Esophagus muscularis mucosa (tissue), 4 donors: ENCODE results near the gene ADAMTS19. TPM values are rescaled to one million over a fixed set of nuclear protein-coding genes. Genes with fewer than 3 reads are reported as not detected.

Experiments
- DNase-seq: peaks from one replicate; pipeline ENCODE4 v3.0.0-alpha.2; 2017; ENCODE audit errors: extremely low spot score
- H3K27ac ChIP-seq, 4 donors: fragments of 200-600 bp; sonication (generic); replicated peaks in 1 of 4; 1 replicate in 3 of 4; 2 replicates in 1 of 4; pipeline ENCODE4 v1.5.1; 2016 to 2019; ENCODE audit warnings: mild to moderate bottlenecking in 1 of 4
- H3K27me3 ChIP-seq, 4 donors: fragments of 200-600 bp; sonication (generic); one replicate each; pipeline versions ENCODE4 v1.5.1 to v1.6.0; 2016 to 2019
- H3K36me3 ChIP-seq, 4 donors: fragments of 200-600 bp; sonication (generic); one replicate each; pipeline ENCODE4 v1.5.1; 2016 to 2019
- H3K4me1 ChIP-seq, 4 donors: fragments of 200-600 bp; sonication (generic); one replicate each; pipeline ENCODE4 v1.5.1; 2016 to 2019
- H3K4me3 ChIP-seq, 4 donors: fragments of 200-600 bp; sonication (generic); 1 replicate in 2 of 4; 2 replicates in 2 of 4; pipeline ENCODE4 v1.5.1; 2016 to 2019; ENCODE audit warnings: mild to moderate bottlenecking in 4 of 4, moderate library complexity in 1 of 4
- H3K9me3 ChIP-seq, 4 donors: fragments of 200-600 bp; sonication (generic); 1 replicate in 3 of 4; 2 replicates in 1 of 4; pipeline ENCODE4 v1.5.1; 2016 to 2019
- EP300 ChIP-seq: sonication (generic); formaldehyde crosslinking; IDR thresholded peaks from one replicate; pipeline ENCODE4 v1.6.1; 2017; ENCODE audit warnings: antibody characterized with exemption
- POLR2A ChIP-seq: fragments of 450-650 bp; IDR thresholded peaks from one replicate; pipeline ENCODE4 v1.6.1; 2017; ENCODE audit warnings: antibody characterized with exemption, moderate library complexity, mild to moderate bottlenecking, low read depth
- POLR2AphosphoS5 ChIP-seq, 2 donors: sonication (generic); formaldehyde crosslinking; IDR thresholded peaks; one replicate each; pipeline ENCODE4 v1.6.1; 2017; ENCODE audit warnings: antibody characterized with exemption in 2 of 2
- WGBS: methylation state at CpG from one replicate; pipeline ENCODE4 v1.1.5; 2018; 5-methylcytosine and 5-hydroxymethylcytosine counted together
- intact Hi-C: fragments of 100-400 bp; cut with DNase I; formaldehyde crosslinking; loops from one replicate; pipeline ENCODE4 v1.15.1; 2023
- total RNA-seq, 4 donors: library from RNA; depleted of rRNA; stranded (reverse); fragments of >200 nt; gene quantifications; one replicate each; pipeline versions ENCODE4 v1.1.0 to v1.2.1, GENCODE V29; 2016
- TF ChIP-seq, protein P1 (sequence below), 3 experiments: fragments of 200-600 bp in 2 of 3; fragments of 450-650 bp in 1 of 3; sonication (generic) in 2 of 3; IDR thresholded peaks; one replicate each; pipeline ENCODE4 v1.5.1; 2017 to 2019; ENCODE audit warnings: antibody characterized with exemption in 3 of 3, mild to moderate bottlenecking in 2 of 3, moderate library complexity in 1 of 3

The ADAMTS19 gene
- total RNA-seq, 4 donors from 2014 or later = 8.5 to 23.4 (median 10.9) TPM

DNA sequence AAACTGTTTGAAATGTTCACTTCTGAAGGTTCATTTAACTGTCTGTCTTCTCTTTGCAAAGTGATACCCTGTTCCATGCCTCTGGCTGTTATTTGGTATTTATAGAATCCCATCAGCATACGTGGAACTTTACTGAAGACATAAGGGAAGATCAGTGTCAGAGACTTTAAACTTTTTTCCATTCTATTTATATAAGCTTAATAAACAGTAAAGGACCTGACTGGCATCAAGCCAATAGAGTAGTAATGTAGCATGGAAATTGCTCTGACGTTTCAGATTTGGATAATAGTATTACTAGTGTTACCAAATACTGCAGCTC, 192.9 kb downstream of the ADAMTS19 start:
- intact Hi-C loops = no loop called here
- TF ChIP-seq EP300 (no peak), POLR2AphosphoS5 (IDR thresholded peaks at IDR 0.05) (no peak), POLR2A (no peak)
- TF ChIP-seq, protein P1, sequence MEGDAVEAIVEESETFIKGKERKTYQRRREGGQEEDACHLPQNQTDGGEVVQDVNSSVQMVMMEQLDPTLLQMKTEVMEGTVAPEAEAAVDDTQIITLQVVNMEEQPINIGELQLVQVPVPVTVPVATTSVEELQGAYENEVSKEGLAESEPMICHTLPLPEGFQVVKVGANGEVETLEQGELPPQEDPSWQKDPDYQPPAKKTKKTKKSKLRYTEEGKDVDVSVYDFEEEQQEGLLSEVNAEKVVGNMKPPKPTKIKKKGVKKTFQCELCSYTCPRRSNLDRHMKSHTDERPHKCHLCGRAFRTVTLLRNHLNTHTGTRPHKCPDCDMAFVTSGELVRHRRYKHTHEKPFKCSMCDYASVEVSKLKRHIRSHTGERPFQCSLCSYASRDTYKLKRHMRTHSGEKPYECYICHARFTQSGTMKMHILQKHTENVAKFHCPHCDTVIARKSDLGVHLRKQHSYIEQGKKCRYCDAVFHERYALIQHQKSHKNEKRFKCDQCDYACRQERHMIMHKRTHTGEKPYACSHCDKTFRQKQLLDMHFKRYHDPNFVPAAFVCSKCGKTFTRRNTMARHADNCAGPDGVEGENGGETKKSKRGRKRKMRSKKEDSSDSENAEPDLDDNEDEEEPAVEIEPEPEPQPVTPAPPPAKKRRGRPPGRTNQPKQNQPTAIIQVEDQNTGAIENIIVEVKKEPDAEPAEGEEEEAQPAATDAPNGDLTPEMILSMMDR (IDR thresholded peaks at IDR 0.05) = no peak
- Histone ChIP-seq H3K27me3 (no peaks in the 10 kb centered on the region), H3K4me1 (peaks cover 0 to 15% (median 12%) of the 10 kb centered on the region in 4 donors), H3K27ac (no peak overlapping the region), H3K36me3 (no peaks in the 10 kb centered on the region), H3K4me3 (no peak overlapping the region), H3K9me3 (no peaks in the 10 kb centered on the region)
- DNase-seq = no peak
- 9% methylated on average over 2 of the region's 2 CpGs for WGBS

GRCh38 chr5:129653442-129653841, 193.3 kb downstream of the ADAMTS19 start:
- 75% methylated on average over 4 of the region's 4 CpGs for WGBS
- H3K4me1 ChIP-seq = peaks cover 0 to 15% (median 12%) of the 10 kb centered on the region in 4 donors
- H3K36me3 ChIP-seq = no peaks in the 10 kb centered on the region
- H3K4me3 ChIP-seq = no peak overlapping the region
- H3K27me3 ChIP-seq = no peaks in the 10 kb centered on the region
- no peak for DNase-seq
- H3K9me3 ChIP-seq = no peaks in the 10 kb centered on the region
- no peak overlapping the region for H3K27ac ChIP-seq
- intact Hi-C loops = no loop called here
- TF ChIP-seq POLR2A (no peak), POLR2AphosphoS5 (IDR thresholded peaks at IDR 0.05) (no peak), EP300 (no peak)
- TF ChIP-seq, protein P1 (IDR thresholded peaks at IDR 0.05) = no peak

DNA sequence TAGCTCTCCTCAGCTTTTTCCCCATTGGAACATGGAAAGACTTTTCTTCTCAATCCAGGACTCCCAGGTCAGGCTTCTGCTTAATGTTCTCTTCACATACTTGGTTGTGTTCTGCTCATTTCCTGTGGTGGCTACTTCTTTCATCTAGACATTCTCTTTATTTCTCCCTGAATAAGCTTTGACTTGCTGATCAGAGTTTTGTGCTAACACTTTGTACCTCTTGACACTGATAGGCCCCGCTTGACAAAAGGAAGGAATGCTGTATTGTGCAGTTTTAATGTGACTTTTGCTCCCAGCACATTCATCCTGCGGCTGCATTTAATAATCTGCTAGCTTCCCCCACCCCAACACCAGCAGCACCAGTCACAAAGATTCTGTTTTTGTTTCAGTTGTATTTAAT, 196.9 kb downstream of the ADAMTS19 start:
- Histone ChIP-seq H3K9me3 (no peaks in the 10 kb centered on the region), H3K4me3 (no peak overlapping the region), H3K36me3 (no peaks in the 10 kb centered on the region), H3K4me1 (peaks cover 0 to 15% (median 11%) of the 10 kb centered on the region in 4 donors), H3K27ac (no peak overlapping the region), H3K27me3 (no peaks in the 10 kb centered on the region)
- no peak for DNase-seq
- no peak for TF ChIP-seq EP300
- TF ChIP-seq, protein P1 (IDR thresholded peaks at IDR 0.05) = no peak
- no peak for TF ChIP-seq POLR2AphosphoS5 (IDR thresholded peaks at IDR 0.05)
- no peak for TF ChIP-seq POLR2A
- intact Hi-C loops = no loop called here
- 85% methylated on average over 2 of the region's 2 CpGs for WGBS

DNA sequence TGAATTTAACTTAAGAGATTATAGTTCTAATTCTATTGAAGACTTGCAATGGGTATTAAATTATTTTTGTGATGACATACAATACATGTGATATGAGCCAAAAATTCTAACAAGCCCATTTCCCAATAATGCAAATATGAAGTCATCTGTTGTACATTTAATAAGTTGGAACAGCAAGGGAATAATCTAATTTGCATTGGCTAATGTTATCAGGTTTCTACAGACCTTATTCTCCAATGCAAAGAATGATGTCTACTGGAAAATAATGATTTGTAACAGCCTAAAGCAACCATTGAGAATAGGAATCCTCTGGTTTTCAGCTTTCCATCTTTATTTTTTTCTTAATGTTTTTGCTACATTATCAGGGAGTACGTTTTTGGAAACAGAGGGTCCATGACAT, 198.7 kb downstream of the ADAMTS19 start:
- Histone ChIP-seq H3K36me3 (no peaks in the 10 kb centered on the region), H3K4me1 (no peaks in the 10 kb centered on the region), H3K27me3 (no peaks in the 10 kb centered on the region), H3K27ac (no peak overlapping the region), H3K9me3 (no peaks in the 10 kb centered on the region), H3K4me3 (no peak overlapping the region)
- TF ChIP-seq POLR2AphosphoS5 (IDR thresholded peaks at IDR 0.05) = no peak
- TF ChIP-seq EP300 = no peak
- TF ChIP-seq, protein P1 (IDR thresholded peaks at IDR 0.05) = no peak
- TF ChIP-seq POLR2A = no peak
- DNase-seq = no peak
- 67% methylated on average over 1 of the region's 1 CpG for WGBS
- intact Hi-C loops = no loop called here

- Histone ChIP-seq H3K9me3 (no peaks in the 10 kb centered on the region), H3K27me3 (no peaks in the 10 kb centered on the region), H3K27ac (no peak overlapping the region), H3K36me3 (no peaks in the 10 kb centered on the region), H3K4me3 (no peak overlapping the region), H3K4me1 (no peaks in the 10 kb centered on the region)
- 74% methylated on average over 6 of the region's 6 CpGs for WGBS
- no peak for DNase-seq
- TF ChIP-seq, protein P1 (IDR thresholded peaks at IDR 0.05) = no peak
- TF ChIP-seq POLR2A (no peak), EP300 (no peak), POLR2AphosphoS5 (IDR thresholded peaks at IDR 0.05) (no peak)
- intact Hi-C loops = no loop called here
Observed at GRCh38 chr5:129661366-129662035, 201.4 kb downstream of the ADAMTS19 start.
